ENCODE measurements around the gene MX1.

DNA sequence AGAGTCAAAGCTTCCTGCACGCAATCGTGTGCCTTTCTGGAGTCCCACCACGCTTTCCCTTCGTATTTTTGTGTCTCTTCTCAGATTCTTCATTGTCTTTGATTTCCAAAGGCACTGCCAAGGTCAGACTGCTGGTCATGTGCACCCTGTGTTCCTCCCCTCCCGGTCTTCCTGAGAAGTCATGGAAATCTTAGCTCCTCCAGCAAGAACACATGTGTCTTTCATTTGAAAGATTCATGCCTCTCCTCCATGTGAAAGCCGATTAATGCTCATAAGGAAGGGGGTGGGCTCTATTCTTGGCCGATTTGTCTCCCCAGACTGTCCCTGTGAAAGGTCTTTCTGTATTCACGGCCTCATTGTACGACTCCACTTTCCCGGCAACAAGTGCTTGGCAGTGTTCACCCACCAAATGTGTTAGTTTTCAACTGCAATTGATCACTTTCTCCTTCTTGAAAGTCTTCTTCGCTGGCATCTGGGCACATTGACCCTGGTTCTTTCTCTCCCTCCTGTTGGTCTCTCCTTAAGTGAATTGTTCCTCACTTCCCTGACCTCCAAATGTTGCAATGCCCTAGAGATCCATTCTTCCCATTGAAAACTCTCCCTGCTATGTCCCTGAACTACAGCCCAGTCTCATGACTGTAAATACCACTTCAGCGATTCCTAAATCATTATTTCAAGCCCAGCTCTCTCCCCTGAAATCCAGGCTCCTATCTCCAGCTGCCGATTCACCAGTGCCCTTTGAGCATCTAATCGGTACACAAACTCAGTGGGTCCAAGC is 38.8 kb upstream of the MX1 start:
- TF ChIP-seq, protein P1, sequence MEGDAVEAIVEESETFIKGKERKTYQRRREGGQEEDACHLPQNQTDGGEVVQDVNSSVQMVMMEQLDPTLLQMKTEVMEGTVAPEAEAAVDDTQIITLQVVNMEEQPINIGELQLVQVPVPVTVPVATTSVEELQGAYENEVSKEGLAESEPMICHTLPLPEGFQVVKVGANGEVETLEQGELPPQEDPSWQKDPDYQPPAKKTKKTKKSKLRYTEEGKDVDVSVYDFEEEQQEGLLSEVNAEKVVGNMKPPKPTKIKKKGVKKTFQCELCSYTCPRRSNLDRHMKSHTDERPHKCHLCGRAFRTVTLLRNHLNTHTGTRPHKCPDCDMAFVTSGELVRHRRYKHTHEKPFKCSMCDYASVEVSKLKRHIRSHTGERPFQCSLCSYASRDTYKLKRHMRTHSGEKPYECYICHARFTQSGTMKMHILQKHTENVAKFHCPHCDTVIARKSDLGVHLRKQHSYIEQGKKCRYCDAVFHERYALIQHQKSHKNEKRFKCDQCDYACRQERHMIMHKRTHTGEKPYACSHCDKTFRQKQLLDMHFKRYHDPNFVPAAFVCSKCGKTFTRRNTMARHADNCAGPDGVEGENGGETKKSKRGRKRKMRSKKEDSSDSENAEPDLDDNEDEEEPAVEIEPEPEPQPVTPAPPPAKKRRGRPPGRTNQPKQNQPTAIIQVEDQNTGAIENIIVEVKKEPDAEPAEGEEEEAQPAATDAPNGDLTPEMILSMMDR (IDR thresholded peaks at IDR 0.05) = no peak
- TF ChIP-seq EP300 (IDR thresholded peaks at IDR 0.05) (no peak), POLR2AphosphoS5 (IDR thresholded peaks at IDR 0.05) (no peak)
